Middle frontal gyrus (tissue), 1 donor: Measurements from ENCODE around the gene FOXO1.
A peak's percentile ranks its signal among the peaks of the same experiment; 100 is the strongest.

ENCODE experiments used
- DNase-seq: peaks from one replicate; pipeline ENCODE4 v3.0.0-alpha.2; 2015; ENCODE audit warnings: low spot score; ENCODE audit errors: extremely low spot score

The FOXO1 gene

DNA sequence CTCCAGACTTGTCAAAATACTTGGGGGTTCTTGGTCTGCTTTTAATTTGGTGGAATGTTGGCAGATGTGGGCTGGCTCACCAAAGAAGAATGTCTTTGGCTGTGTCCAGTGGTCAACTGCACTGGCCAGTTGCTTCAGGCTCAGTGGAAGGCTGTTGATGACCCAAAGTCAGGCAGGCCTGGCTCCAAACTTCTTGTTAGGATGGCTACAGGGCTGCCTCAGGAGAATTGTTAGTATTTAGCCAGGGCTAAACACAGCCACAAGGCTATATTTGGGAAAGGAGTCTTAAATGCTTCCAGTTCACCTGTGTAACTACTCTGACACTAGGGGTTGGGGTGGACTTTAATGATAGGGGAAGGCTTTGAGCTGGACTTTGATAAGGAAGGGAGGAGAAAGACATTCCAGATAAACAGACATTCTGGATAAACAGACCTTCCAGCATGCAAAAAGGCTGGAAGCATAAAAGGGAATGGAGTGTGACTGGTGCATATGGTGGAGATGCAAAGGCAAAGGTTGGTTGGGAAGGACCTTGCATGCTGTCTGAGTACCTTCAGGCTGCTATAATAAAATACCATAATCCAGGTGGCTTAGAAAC lies 116.8 kb downstream of the FOXO1 start:
- DNase-seq, result no peak

DNA sequence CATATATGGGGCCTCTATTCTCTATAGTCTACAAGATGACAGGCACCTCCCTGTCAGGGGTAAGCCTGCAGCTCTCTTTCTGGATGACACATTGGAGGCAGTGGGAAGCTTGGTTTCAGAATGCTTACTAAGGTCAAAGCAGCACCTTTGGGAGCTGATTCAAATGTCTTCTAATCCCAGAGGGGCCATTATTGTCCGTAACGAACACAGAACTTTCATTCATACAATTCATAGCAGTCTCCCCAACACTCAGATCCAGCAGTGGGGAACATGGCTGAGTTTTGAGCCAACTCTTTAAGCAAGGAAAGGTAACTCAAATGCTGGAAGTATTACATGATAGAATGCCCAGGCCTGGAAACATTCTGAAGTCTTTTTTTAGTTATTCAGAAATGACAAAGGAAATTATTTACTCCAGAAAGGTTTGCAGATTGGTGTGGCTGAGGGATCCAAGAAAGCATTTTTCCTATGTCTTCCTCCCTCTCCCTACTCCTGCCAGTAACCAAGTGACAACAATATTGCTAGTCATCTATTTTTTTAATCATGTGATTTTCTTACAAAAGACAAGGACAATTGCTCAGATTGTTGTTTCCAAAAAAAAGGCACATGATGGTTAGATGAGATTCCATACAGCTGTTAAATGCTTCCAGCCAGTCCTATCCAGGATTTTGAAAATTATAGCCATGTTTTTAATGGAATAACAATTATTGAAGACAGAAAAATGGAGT lies 118.7 kb downstream of the FOXO1 start:
- no peak for DNase-seq

DNA sequence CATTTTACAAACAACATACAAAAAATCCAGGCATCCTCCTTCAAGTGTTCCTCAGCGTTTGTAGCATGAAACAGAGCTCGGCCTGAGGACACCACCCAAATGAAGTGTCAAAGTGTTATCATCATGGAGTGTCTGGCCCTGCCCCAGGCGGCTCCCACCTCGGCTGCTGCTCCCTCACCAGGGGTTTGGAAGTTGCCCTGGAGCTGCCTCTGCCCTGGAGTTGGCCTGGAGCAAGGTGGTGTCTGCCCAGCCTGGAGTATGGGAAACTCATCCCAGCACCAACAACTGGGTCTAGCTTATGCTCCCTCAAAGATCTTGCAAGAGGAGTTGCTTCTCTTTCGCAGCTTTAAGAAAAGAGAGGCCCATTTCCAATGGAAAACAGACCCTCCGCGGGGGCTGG lies 120.4 kb downstream of the FOXO1 start:
- no peak for DNase-seq

DNA sequence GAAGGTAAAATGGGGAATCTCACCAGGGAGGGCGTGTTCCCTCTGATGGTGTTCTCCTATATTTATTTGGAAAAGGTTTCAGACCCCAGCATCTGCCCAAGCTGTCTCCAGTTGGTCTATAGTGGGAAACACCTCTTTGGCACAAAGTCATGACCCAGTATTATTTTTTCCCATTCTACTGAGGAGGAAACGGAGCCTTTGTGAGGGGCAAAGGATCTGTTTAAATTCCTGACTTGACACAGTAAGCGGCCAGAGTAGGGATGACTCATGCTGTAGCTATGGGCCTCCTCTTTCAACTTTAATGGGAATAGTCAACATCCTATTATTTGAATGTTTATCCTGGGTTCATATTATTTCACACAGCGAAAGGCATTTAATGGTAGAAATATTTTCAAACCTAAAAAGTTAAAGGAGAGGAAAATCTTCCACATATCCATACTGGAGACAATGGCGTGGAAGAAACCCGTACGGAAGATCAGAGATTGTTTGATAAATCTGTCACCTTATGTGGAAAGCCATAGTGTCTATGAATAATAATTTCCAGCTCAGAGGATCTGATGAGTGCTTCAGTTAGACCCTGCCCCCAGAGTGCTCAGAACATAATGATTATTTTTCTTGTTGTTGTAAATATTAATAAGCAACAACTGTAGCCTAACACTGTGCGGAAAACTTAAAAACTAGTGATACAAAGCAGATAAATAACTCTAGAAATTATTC lies 126.0 kb downstream of the FOXO1 start:
- no peak for DNase-seq

DNA sequence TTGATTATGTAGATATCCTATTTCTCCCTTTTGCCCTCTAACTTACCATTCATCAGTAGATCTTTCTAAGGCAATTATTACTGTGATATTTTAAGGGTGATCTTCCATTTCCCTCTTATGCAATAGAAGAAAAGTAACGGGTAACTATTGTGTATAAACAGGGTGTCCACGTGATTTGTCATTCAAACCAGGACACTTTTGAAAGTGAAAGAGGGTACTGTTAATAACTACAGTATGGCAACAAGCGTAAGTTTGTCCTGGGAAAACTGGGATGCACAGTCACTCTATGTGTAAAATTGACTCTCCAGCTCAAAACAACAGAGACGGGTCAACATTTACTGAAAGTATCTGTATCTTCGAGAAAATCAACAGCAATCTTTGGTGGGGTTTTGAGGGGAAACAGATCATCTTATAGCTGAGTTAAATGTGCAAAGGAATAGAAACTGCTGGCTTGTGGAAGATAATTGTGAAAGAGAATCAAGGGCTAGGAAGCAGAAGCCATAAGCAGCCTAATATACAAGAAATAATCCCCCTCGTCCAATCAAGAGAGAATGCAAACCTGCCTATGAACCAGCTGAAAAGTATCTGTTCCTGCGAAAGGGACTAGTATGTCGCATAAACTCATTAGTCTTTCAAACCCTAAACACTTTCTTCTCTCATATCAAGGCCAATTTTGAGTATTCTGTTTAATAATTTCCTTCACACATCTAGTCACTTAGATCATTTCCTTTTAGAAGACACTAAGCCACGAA lies 126.7 kb downstream of the FOXO1 start:
- no peak for DNase-seq

DNA sequence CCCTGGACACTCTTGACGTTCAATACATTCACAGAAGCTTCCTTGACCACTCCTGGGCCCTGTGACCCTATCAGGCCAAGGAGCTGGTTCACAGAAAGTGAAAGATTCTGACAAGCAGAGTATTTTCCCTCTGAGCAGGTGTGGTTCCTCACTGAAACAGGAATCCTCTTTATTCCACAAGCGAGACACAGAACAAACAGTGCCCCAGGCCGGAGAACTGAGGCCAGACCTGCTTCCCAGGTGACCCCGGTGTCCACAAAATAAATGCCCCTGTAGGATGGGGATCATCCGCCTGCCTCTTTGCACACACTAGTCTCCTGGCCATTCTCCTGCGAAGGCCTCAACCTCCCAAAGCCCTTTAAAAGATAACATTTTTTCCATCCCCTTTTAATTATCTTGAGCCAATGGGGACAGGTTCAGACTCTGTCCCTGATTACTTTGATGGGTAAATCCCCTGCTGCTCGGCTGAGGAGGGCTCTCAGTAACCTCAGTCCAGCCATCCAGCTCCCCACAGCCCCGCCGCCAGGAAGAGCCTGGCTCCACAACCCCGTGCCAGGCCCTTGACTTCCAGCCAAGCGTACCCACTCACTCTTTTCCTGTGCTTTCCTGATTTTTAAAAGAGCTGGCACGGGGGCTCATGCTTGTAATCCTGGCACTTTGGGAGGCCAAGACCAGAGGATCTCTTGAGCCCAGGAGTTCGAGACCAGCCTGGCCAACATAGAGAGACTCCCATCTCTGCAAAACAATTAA lies 129.1 kb downstream of the FOXO1 start:
- DNase-seq, result no peak

DNA sequence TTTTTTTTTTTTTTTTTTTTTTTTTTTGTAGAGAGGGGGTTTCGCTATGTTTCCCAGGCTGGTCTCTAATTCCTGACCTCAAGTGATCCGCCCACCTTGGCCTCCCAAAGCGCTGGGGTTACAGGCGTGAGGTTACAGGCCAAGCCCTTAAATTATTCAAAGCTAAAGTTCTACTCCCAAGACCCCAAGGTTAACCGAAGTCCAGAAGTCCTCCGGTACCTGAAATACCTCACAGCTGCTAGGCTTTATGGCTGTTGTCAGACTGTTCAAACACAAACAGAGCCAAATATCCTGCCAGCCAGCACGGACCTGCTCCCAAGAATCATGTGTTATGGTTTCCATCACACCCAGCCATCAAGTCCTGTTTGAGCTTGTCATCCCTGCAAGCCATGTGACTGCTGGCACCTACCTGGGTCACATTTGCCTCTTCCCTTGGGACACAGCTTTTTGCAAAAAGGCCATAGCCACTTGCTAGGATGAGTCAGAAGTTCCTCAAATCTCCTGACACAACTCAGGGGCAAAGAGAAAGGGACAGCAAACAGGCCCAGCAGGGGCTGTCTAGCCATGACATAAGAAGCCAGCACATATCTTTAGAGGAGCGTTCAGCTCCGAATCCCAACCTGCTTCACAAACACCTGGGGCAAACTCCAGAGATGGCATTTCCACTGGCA lies 129.9 kb downstream of the FOXO1 start:
- no peak for DNase-seq

DNA sequence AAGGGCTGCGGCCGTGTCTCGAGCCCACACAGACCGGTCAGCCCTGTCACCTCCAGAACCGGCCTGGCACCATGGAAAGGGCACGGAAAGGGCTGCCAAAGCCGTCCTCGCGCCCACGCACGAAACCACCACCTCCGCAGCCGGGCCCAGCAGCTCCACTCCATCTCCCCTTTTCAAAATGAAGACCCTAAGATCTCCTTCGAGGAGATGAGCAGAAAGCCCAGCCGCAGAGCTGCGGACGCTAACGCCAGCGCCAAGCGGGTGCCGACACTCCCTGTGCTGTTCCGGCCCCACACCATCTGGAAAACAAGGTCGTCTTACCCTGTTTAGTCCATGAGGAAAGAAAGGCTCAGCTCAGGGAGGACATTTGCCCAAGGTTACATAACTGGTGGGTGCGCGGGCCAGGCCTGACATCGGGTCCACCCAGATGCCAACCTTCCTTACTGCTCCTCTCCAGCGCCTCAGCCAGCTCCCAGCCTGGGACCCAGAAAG lies 131.1 kb downstream of the FOXO1 start:
- no peak for DNase-seq

DNA sequence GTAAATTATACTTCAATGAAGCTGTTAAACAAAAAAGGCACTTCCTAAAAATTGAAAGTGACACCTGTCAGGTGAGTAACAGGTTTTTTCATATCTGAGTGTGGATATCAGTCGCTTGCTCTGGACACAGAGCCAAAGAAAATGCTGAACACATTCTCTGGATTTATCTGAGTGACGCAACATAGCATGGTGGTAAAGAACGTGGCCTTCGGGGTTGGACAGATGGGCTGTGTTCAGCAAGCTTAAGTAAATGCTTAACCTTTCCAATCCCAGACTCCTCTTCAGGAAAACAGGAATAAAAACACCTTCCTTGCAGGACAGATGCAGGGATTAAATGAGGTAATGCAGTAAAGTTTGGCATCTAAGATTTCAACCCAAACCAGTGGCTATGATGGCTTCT lies 132.0 kb downstream of the FOXO1 start:
- no peak for DNase-seq

DNA sequence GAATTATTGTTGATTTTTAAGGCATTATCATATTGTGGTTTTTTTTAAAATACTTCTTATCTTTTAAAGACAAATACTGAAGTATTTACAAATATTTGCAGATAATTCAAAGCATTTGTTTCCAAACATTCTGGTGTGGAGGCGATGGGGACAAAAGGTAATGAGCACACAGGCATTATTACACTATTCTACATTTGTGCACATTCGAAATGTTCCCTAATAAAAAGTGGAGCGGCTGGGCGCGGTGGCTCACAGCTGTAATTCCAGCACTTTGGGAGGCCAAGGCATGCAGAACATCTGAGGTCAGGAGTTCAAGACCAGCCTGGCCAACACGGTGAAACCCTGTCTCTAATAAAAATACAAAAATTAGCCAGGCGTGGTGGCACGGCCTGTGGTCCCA lies 133.4 kb downstream of the FOXO1 start:
- no peak for DNase-seq

DNA sequence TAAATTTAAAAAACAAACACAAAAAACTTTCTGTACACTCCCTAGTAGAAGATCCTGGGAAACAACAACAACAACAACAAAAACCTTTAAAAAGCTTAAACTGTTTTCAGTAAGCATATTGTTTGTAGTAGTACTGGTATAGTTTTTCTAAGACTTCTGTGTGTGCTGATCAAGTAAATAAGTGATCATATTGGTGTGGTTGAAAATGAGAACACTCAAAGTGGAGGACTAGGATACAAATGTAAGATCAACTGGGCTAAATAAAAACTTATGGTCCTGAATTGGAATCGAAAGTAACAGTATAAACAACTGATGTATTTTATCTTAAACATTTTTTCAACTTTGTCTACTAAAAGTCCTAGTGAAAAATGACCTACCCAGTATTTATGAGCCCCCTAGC lies 135.5 kb downstream of the FOXO1 start:
- DNase-seq, result no peak

DNA sequence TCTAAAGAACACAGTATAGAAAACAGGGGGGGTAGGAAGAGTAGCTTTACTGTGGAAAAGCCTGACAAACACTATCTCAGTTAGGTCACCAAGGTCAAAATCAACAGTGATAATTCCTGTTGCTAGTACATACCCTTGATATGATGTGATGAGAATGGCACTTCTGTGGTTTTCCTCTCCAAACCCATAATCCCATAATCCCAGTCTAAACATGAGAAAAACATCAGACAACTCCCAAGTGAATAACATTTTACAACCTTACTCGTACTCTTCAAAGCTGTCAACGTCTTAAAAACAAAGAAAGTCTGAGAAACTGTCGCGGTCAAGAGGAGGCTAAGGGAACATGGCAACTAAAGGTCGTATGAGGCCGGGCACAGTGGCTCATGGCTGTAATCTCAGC lies 137.6 kb downstream of the FOXO1 start:
- DNase-seq, result no peak

DNA sequence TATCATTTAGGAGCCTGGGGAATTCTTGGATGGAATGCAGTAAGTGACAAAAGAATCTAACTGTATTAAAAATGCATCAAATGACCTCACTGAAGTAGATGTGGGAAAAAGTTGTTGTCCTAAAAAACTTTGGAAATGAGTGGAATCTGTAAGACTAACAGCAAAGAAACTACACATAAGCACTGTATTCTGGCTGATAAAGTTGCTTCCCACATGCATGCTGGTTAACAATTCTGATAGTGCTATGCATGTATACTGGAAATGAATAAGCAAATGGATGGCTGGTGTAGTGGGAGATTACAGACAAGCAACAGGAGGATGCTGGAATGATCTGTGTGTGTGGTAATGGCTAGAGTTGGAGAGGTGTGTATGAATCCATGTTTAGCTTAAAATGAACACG lies 138.5 kb downstream of the FOXO1 start:
- no peak for DNase-seq

DNA sequence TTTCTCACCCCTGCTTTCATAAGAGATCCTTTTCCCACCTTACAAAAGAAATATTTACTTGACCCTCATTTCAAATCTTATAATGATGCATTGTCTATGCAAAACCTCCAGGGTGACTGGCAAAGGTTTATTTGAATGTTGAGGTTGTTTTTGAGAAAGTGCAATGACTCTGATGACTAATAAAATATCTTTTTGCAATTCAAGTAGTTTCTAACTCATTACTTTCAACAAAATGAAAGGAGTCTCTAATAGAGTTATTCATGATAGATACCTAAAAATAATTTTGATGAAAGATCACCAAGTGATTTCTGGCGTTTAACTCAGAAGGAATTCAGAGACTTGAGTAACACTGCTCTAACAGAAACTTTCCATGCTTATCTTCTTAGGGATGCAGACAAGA lies 144.2 kb downstream of the FOXO1 start:
- DNase-seq, result no peak

DNA sequence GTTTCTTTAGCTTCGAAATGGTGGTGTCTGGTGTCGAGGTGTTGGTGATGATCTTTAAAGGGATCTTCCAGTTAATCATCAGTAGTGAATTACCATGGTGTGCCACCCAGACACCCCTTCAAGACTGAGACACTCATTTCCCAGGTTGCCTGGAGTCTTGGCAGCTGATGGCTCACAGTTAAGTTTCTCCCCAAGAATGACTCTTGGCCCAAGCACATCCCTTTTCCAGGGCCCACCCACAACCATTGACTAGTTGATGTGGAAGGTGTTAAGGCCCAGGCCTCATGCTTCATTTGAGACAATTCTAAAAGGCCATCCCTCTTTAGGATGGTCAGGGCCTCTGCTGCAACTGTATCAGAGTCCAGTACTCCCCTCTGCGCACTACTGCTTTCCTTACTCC lies 145.5 kb downstream of the FOXO1 start:
- no peak for DNase-seq

DNA sequence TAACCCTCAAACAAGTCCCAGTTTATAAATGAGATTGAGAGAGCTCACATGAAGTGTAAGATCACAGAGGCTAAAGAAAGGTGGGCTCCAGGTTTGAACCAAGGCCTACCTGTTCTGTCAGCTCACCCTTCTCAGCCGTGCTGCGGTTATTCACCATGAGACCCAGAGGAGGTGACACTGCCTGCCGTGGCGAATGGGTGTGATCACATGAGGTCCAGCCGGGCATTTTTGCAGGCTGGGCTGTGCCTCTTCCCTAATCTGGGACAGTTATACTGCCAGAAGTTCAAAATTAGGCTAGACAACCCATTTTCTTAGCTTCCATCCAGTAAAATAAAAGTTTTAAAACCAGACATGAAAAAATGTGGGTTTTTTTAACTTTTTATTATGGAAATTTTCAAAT lies 146.8 kb downstream of the FOXO1 start:
- no peak for DNase-seq

DNA sequence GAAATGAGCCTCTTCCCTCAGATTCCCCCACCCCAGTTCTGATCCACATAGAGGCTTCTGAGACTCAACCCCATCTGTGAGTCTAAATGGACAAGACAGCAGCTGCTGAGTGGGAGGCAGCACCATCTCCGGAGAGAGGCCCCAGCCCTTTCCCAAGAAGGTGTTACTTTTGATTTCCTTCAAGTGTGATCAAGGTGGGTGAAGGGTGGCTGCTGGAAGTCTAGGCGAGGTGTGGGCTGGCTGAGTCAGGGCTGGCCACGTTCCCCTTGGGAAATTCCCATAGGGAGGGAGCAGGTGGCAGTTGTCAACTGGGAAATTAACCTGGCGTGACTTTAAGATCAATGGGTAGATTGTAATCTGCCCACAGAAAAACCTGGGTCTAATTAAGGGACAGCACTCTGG lies 148.0 kb downstream of the FOXO1 start:
- DNase-seq, result peak; percentile 53

DNA sequence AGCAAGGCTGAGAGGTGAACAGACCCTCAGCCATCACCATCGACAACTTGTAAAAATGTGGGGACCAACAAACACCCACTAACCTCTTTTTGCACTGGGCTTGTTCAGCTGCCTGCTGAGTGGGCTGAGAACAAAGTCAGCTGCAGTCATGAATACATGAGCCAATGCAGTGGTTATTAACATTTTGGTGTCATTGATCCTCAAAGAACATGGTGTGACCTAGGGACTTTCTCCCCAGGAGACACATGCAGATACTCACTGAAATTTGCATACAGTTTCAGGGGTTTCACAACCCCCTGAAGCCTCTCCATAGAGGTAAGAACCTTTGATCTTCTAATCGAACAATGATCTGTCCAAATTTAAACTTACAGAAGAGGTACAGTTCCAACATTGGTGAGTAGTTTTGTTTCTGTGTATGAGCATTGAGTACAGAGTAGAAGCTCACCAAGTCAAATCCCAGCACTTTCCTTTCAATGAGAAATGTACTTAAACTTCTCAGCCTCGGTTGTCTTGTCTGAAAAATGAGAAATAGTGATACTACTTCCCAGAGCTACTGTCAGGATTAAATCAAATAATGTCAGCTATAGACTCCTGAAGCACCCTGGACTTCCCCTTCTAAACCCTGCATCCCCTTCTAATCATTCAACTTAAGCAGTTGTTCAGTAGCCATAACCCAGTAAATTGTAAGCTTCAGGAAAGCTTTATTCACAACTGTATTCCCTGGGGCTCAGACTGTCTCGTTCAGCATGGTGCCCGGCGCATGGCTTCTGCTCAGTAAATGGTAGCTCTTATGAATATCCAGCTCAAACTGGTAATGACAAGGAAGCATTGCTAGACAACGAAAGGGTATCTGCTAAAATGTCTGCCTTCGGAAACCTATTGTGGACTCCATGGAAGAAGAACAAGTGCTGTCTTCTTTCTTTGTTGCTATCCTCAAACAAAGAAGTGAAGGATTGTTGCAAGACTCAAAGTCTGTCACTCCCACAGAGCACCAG lies 148.7 kb downstream of the FOXO1 start:
- DNase-seq, result no peak

DNA sequence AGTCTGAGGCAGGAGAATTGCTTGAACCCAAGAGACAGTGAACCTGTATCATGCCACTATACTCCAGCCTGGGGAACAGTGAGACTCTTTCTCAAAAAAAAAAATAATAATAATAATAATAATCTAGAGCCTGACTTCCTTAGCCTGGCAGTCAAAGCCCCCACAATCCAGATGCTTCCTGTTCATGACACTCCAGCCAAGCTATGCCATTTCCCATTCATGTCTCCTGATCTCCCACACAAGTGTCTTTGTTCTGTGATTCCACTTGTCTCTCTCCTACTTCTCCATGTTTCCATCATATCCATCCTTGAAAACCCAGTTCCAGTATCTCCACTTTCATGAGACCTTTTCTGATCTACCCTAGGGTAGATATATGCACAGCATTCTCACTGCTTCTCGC lies 150.7 kb downstream of the FOXO1 start:
- DNase-seq, result no peak
